ENCODE measurements around the gene ZFYVE9.

- TF ChIP-seq CTCF (IDR thresholded peaks at IDR 0.05) (no peak), POLR2A (IDR thresholded peaks at IDR 0.05) (no peak)
These were observed 190.5 kb downstream of the ZFYVE9 start for GRCh38 chr1:52332411-52332810.

All from adrenal gland (tissue), 5 donors.